Psoas muscle (tissue), 8 donors: ENCODE results near the gene KHK. TPM values are rescaled to one million over a fixed set of nuclear protein-coding genes. Genes with fewer than 3 reads are reported as not detected.

Source experiments
- ATAC-seq, 4 donors: fragments of 200-7000 bp; cut with Tn5 transposase; one replicate each; pipeline ENCODE4 v1.9.1; 2020; ENCODE audit warnings: moderate library complexity in 3 of 4, mild to moderate bottlenecking in 2 of 4
- DNase-seq, 2 donors: peaks; one replicate each; pipeline ENCODE4 v3.0.0-alpha.2; 2020
- H3K27ac ChIP-seq: fragments of 200-600 bp; one replicate; pipeline ENCODE4 v1.8.0; 2022
- H3K27me3 ChIP-seq, 3 donors: fragments of 200-600 bp in 1 of 3; one replicate each; pipeline versions ENCODE4 v1.6.1 to v1.8.0; 2013 to 2022; ENCODE audit warnings: low read length in 2 of 3, mild to moderate bottlenecking in 2 of 3, moderate library complexity in 1 of 3; ENCODE audit not compliant: insufficient read depth in 3 of 3
- H3K36me3 ChIP-seq, 2 donors: fragments of 200-600 bp in 1 of 2; one replicate each; pipeline versions ENCODE4 v1.6.1 to v1.8.0; 2013 to 2022; ENCODE audit warnings: low read depth in 1 of 2, mild to moderate bottlenecking in 1 of 2, moderate library complexity in 1 of 2; ENCODE audit not compliant: insufficient read depth in 1 of 2
- H3K4me1 ChIP-seq: fragments of 200-600 bp; one replicate; pipeline ENCODE4 v1.8.0; 2022
- H3K4me3 ChIP-seq: fragments of 200-600 bp; one replicate; pipeline ENCODE4 v1.8.0; 2022; ENCODE audit warnings: mild to moderate bottlenecking
- H3K9me3 ChIP-seq: fragments of 200-600 bp; one replicate; pipeline ENCODE4 v1.8.0; 2022
- CTCF ChIP-seq: fragments of 200-600 bp; IDR thresholded peaks from one replicate; pipeline ENCODE4 v1.8.0; 2022; ENCODE audit warnings: antibody characterized with exemption
- WGBS, 3 donors: extraction: QIAGEN DNeasy Blood & Tissue Kit; methylation state at CpG; one replicate each; pipeline versions ENCODE4 v1.1.6 to v1.1.7; 2013; 5-methylcytosine and 5-hydroxymethylcytosine counted together
- intact Hi-C, 2 donors: fragments of 100-400 bp; cut with DNase I; formaldehyde crosslinking; loops; one replicate each; pipeline versions ENCODE4 v1.11.0 to v1.14.2; 2022
- polyA plus RNA-seq, 3 donors: library from polyadenylated mRNA; stranded (reverse); fragments of 200-250 nt; gene quantifications; one replicate each; pipeline ENCODE4 v1.2.3, GENCODE V29; 2013
- total RNA-seq, 4 donors: library from RNA; stranded (reverse); fragmentation: NEBNext Ultra II Directional in 2 of 4; extraction: Animal tissue kit (Norgen Biotek cat#: 25700) in 2 of 4; gene quantifications; one replicate each; pipeline versions ENCODE4 v1.2.1 to v1.2.4, GENCODE V29; 2021 to 2023
- donor health status: healthy with polysubstance abuse.
- donor health status: DM: no; HTN: no; CAD: no; lungs with moderate emphysema.
- donor health status: Bipolar disorder and iron deficiency.
- donor health status: healthy.
- donor health status: DM: yes; HTN: yes; CAD: no.
- donor health status: DM: no; HTN: no; CAD: no.
- donor health status: DM: no; HTN: no; CAD: no.
- donor health status: DM: yes; HTN: yes; CAD: no.

Gene KHK
- total and polyA plus RNA-seq, 7 donors: 1.5 to 5.8 (median 2.5) TPM

DNA sequence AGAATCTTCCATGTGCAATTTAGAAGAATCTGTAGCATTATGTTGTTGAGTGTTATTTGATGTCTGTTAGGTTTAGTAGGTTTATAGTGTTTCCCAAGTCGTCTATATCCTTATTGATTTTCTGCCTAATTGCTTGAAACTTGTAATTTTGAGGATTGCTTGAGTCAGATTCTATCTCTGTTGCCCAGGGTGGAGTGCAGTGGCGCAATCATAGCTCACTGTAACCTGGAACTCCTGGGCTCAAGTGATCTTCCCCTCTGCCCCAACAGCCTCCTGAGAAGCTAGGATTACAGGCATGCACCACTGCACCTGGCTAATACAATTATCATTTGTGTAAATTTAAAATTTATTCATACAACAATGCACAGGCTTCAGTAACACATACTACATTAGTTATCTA lies 59.1 kb downstream of the KHK start:
- TF ChIP-seq CTCF: no peak
- no peak for DNase-seq
- H3K27ac ChIP-seq: no peak overlapping the region

GRCh38 chr2:27147935-27148334 lies 61.4 kb downstream of the KHK start:
- WGBS, 3 donors: 91 to 94% (median 94%) methylated on average over 8 of the region's 8 CpGs
- no peak for TF ChIP-seq CTCF
- Histone ChIP-seq H3K27ac (no peak overlapping the region), H3K4me1 (no peaks in the 10 kb centered on the region), H3K9me3 (no peaks in the 10 kb centered on the region), H3K36me3 (no peaks in the 10 kb centered on the region), H3K4me3 (no peak overlapping the region), H3K27me3 (no peaks in the 10 kb centered on the region)
- intact Hi-C loops: no loop called here
- ATAC-seq (no peak), DNase-seq (no peak)

More for the DNA sequence above, 59.1 kb downstream of the KHK start:
- H3K4me3 ChIP-seq: no peak overlapping the region
- no peaks in the 10 kb centered on the region for H3K36me3 ChIP-seq
- no peaks in the 10 kb centered on the region for H3K27me3 ChIP-seq
- intact Hi-C loops: no loop called here
- no peaks in the 10 kb centered on the region for H3K4me1 ChIP-seq
- WGBS, 3 donors: 73 to 81% (median 80%) methylated on average over 2 of the region's 2 CpGs
- no peak for ATAC-seq
- no peaks in the 10 kb centered on the region for H3K9me3 ChIP-seq

DNA sequence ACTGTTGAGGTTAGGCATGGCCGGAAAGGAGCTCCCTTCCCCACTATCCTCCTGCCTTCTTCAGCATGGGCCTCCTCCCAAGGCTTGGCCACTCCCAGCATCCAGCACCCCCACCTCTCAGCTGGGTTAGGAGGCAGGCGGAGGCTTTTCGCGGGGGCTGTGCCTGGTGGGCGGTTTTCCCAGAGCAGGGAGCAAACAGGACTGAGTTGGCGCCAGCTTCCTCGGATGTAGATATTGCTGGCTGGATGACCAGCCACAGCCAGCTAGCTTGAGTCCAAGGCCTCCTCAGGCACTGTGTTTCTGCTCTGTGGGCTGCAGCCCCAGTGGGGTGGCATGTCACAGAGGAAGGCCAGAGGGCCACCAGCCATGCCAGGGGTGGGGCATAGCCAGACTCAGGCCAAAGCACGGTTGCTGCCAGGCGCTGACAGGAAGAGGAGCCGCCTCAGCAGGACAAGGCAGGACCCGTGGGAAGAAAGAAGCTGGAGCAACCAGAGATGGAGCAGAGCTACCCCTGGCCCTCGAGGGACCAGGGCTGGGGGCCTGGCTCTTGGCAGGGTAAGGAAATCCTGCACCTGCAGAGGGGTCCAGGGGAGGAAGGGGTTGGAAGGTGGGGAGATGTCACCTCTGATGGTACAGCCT lies 62.3 kb downstream of the KHK start, which contains the start of gene TCF23:
Gene TCF23 (plus strand): TSS at position 204 of the 639 bp plus-strand sequence. CDS start 130 bp downstream, at position 334.
- Histone ChIP-seq H3K36me3 (no peaks in the 10 kb centered on the region), H3K9me3 (no peaks in the 10 kb centered on the region), H3K4me1 (no peaks in the 10 kb centered on the region), H3K27ac (no peak within 1 kb of the TSS), H3K4me3 (no peak within 1 kb of the TSS), H3K27me3 (no peaks in the 10 kb centered on the region)
- intact Hi-C loops: no loop called here
- peak in 3 of 4 donors; percentile 39 to 79 (median 72) for ATAC-seq
- no peak for TF ChIP-seq CTCF
- no peak for DNase-seq
- 32 to 34% (median 34%) methylated on average over 12 of the region's 12 CpGs for WGBS, 3 donors

GRCh38 chr2:27149570-27150405 lies 63.2 kb downstream of the KHK start:
- no peaks in the 10 kb centered on the region for H3K36me3 ChIP-seq
- no peak overlapping the region for H3K4me3 ChIP-seq
- no peak for DNase-seq
- WGBS, 3 donors: 85 to 87% (median 86%) methylated on average over 29 of the region's 29 CpGs
- no peak for TF ChIP-seq CTCF
- intact Hi-C loops: no loop called here
- no peaks in the 10 kb centered on the region for H3K27me3 ChIP-seq
- H3K4me1 ChIP-seq: no peaks in the 10 kb centered on the region
- no peak overlapping the region for H3K27ac ChIP-seq
- no peaks in the 10 kb centered on the region for H3K9me3 ChIP-seq
- ATAC-seq: peak in 1 of 4 donors; percentile 9

Other genes with a start within 250 kb of the KHK start
- under 1 TPM in 2 of 4 donors, not detected in 2; 0.07 to 0.39 TPM for gene DPYSL5, start 238.6 kb upstream of the KHK start, total RNA-seq
- gene DPYSL5, start 238.6 kb upstream of the KHK start, polyA plus RNA-seq: under 1 TPM in 2 of 3 donors, not detected in 1; 0.03 to 0.09 TPM
- gene MAPRE3, start 116.1 kb upstream of the KHK start, total RNA-seq: 100 to 1,000 TPM; 101 to 148 (median 122) TPM
- gene MAPRE3, start 116.1 kb upstream of the KHK start, polyA plus RNA-seq: 100 to 1,000 TPM in 1 of 3 donors, 10 to 100 TPM in 2; 22.1 to 149 (median 76.3) TPM
- 10 to 100 TPM; 32.3 to 50.4 (median 41.5) TPM for gene TMEM214, start 53.8 kb upstream of the KHK start, total RNA-seq
- gene TMEM214, start 53.8 kb upstream of the KHK start, polyA plus RNA-seq: 10 to 100 TPM; 29.4 to 43.2 (median 35.8) TPM
- gene AGBL5, start 35.1 kb upstream of the KHK start, total RNA-seq: 1 to 10 TPM; 5.5 to 8.6 (median 7.6) TPM
- 1 to 10 TPM; 3.6 to 5.3 (median 5.0) TPM for gene AGBL5, start 35.1 kb upstream of the KHK start, polyA plus RNA-seq
- 100 to 1,000 TPM; 186 to 304 (median 236) TPM for gene OST4, start 15.1 kb upstream of the KHK start, total RNA-seq
- gene OST4, start 15.1 kb upstream of the KHK start, polyA plus RNA-seq: 100 to 1,000 TPM; 259 to 396 (median 306) TPM
- 10 to 100 TPM in 1 of 4 donors, 1 to 10 TPM in 3; 6.1 to 14.3 (median 7.9) TPM for gene EMILIN1, start 8.2 kb upstream of the KHK start, total RNA-seq
- gene EMILIN1, start 8.2 kb upstream of the KHK start, polyA plus RNA-seq: 1 to 10 TPM; 4.9 to 7.3 (median 4.9) TPM
- gene CGREF1, start 32.4 kb downstream of the KHK start, total RNA-seq: 10 to 100 TPM in 1 of 4 donors, 1 to 10 TPM in 3; 4.1 to 15.8 (median 6.1) TPM
- 1 to 10 TPM; 2.8 to 7.9 (median 6.6) TPM for gene CGREF1, start 32.4 kb downstream of the KHK start, polyA plus RNA-seq
- gene ABHD1, start 37.0 kb downstream of the KHK start, total RNA-seq: 1 to 10 TPM; 1.4 to 4.5 (median 3.7) TPM
- gene ABHD1, start 37.0 kb downstream of the KHK start, polyA plus RNA-seq: 1 to 10 TPM; 1.9 to 4.1 (median 3.9) TPM
- 100 to 1,000 TPM in 2 of 4 donors, 10 to 100 TPM in 2; 57.4 to 206 (median 111) TPM for gene PREB, start 47.9 kb downstream of the KHK start, total RNA-seq
- 100 to 1,000 TPM in 2 of 3 donors, 10 to 100 TPM in 1; 96.1 to 138 (median 125) TPM for gene PREB, start 47.9 kb downstream of the KHK start, polyA plus RNA-seq
- not detected for gene PRR30, start 52.6 kb downstream of the KHK start, total RNA-seq
- gene PRR30, start 52.6 kb downstream of the KHK start, polyA plus RNA-seq: not detected
- gene TCF23, start 62.2 kb downstream of the KHK start, total RNA-seq: under 1 TPM in 2 of 4 donors, not detected in 2; 0.20 to 0.63 TPM
- gene TCF23, start 62.2 kb downstream of the KHK start, polyA plus RNA-seq: under 1 TPM in 2 of 3 donors, not detected in 1; 0.05 to 0.06 TPM
- 100 to 1,000 TPM in 2 of 4 donors, 10 to 100 TPM in 2; 87.1 to 113 (median 98.2) TPM for gene ATRAID, start 125.3 kb downstream of the KHK start, total RNA-seq
- 100 to 1,000 TPM in 2 of 3 donors, 10 to 100 TPM in 1; 89.3 to 188 (median 136) TPM for gene ATRAID, start 125.3 kb downstream of the KHK start, polyA plus RNA-seq
- gene SLC5A6, start 125.5 kb downstream of the KHK start, total RNA-seq: 10 to 100 TPM; 16.8 to 64.2 (median 21.1) TPM
- gene SLC5A6, start 125.5 kb downstream of the KHK start, polyA plus RNA-seq: 10 to 100 TPM; 21.1 to 47.0 (median 24.9) TPM
- 1 to 10 TPM; 7.8 to 8.6 (median 8.2) TPM for gene CAD, start 130.6 kb downstream of the KHK start, total RNA-seq
- 10 to 100 TPM in 1 of 3 donors, 1 to 10 TPM in 2; 5.9 to 13.6 (median 7.3) TPM for gene CAD, start 130.6 kb downstream of the KHK start, polyA plus RNA-seq
- under 1 TPM in 3 of 4 donors, not detected in 1; 0.10 to 0.92 (median 0.34) TPM for gene SLC30A3, start 176.3 kb downstream of the KHK start, total RNA-seq
- gene SLC30A3, start 176.3 kb downstream of the KHK start, polyA plus RNA-seq: under 1 TPM; 0.03 to 0.16 (median 0.09) TPM
- gene DNAJC5G, start 188.7 kb downstream of the KHK start, total RNA-seq: not detected
- gene DNAJC5G, start 188.7 kb downstream of the KHK start, polyA plus RNA-seq: not detected
- 100 to 1,000 TPM; 387 to 784 (median 462) TPM for gene TRIM54, start 195.7 kb downstream of the KHK start, total RNA-seq
- 100 to 1,000 TPM; 136 to 315 (median 282) TPM for gene TRIM54, start 195.7 kb downstream of the KHK start, polyA plus RNA-seq
- under 1 TPM in 1 of 4 donors, not detected in 3; 0.46 TPM for gene UCN, start 221.7 kb downstream of the KHK start, total RNA-seq
- 1 to 10 TPM in 1 of 3 donors, under 1 TPM in 2; 0.26 to 3.6 (median 0.44) TPM for gene UCN, start 221.7 kb downstream of the KHK start, polyA plus RNA-seq
- 10 to 100 TPM; 11.9 to 20.9 (median 14.9) TPM for gene MPV17, start 236.3 kb downstream of the KHK start, total RNA-seq
- 10 to 100 TPM; 13.1 to 29.0 (median 14.5) TPM for gene MPV17, start 236.3 kb downstream of the KHK start, polyA plus RNA-seq